ENCODE measurements around the gene NAA20. TPM values are rescaled to one million over a fixed set of nuclear protein-coding genes. Genes with fewer than 3 reads are reported as not detected.

The NAA20 gene
- total and polyA plus RNA-seq, 9 of the 15 experiments (the other 6 are each of a cell fraction or from before 2014, with no cell fraction given) = 51.4 to 361 (median 84.6) TPM

GRCh38 chr20:19969106-19969505 lies 48.1 kb upstream of the NAA20 start (continued):
- TF ChIP-seq SETDB1 (IDR thresholded peaks at IDR 0.05; ENCODE audit: low read length) (no peak), ZNF398 (CRISPR knock-in tag; IDR thresholded peaks at IDR 0.05) (no peak), CXXC5 (CRISPR knock-in tag; IDR thresholded peaks at IDR 0.05) (no peak), PRDM10 (IDR thresholded peaks at IDR 0.05; ENCODE audit: partially characterized antibody) (no peak), ZNF644 (tag; IDR thresholded peaks at IDR 0.05; ENCODE audit: low read depth) (no peak), NFIX (CRISPR knock-in tag; IDR thresholded peaks at IDR 0.05; ENCODE audit: low read depth) (no peak), PREB (CRISPR knock-in tag; IDR thresholded peaks at IDR 0.05) (no peak), PURB (CRISPR knock-in tag; IDR thresholded peaks at IDR 0.05; ENCODE audit: low read depth) (no peak), ZFP1 (CRISPR knock-in tag; IDR thresholded peaks at IDR 0.05) (no peak), ZNF592 (IDR thresholded peaks at IDR 0.05) (no peak), RBFOX2 (IDR thresholded peaks at IDR 0.05; ENCODE audit: low read depth, low read length) (no peak), ZNF311 (CRISPR knock-in tag; IDR thresholded peaks at IDR 0.05) (no peak)

All from K562 (cell line).